ENCODE results near the gene CITED1.
A peak's percentile ranks its signal among the peaks of the same experiment; 100 is the strongest.

The CITED1 gene

DNA sequence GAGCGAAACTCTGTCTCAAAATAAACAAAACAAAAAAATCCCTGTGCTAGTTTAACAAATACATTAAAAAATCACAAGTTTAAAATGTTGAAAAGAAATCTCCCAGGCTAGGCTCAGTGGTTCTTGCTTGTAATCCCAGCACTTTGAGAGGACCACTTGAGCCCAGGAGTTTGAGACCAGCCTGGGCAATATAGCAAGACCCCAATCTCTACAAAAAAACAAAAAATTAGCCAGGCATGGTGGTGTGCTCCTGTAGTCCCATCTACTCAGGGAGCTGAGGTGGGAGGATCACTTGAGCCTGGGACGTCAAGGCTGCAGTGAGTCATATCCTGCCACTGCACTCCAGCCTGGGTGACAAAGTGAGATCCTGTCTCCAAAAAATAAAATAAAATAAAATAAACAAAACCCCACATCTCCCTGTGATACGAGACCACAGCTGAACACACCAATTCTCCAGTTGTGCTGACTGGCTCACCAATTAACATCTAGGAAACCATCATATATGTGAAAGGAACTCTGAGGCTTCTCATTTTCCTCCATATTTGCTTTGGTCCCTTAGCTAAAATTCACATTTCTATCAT, 36.0 kb downstream of the CITED1 start:
- peak; percentile 21 for DNase-seq

DNA sequence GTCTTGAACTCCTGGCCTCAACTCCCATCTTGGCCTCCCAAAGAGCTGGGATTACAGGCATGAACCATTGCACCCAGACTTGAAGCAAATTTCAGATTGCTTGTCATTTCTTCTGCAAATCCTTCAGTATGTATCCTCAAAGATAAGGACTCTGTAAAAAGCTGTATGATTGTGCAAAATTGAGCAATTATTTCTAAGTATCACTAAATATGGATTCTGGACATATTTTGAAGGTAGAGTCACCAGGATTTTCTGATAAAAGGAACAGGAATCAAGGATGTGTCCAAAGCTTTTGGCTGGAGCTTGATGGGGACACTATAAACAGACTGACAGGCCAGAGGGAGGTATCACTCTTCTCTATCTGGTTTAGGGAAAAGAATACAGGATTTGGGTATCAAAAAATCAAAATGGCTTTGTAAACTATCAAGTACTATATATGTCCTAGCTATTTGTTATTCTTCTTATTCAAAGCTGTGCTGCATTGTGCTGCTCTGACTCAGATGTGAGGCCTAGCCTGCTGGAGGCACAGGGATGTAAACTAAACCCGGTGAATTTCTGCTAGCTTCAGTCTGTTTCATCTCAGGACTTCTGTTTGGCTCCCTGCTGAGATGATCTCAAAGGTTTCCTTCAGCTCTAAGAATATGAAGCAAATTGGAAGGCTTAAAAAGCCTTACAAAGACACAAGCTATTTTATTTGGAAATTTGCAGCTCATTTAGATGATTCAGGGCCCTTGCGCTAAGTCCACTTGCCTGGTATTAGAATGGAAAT, 36.9 kb downstream of the CITED1 start:
- DNase-seq: no peak

DNA sequence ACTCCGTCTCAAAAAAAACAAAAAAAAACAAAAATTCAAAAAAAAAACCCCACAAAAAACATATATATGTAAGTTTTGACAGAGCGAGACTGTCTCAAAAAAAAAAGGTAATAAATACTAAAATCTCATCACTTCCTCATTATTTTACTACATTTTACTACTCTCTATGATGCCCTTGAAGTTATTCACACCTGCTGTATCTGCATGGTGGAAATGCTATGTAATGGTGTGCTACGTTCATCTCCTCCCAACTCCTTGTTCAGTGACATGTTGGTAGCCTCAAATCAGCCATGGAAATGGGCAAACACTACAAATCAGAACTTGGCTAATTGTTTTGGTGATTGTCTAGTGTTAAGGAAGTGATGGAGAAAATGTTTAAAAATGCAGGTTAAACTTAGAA, 40.5 kb downstream of the CITED1 start:
- DNase-seq: no peak

DNA sequence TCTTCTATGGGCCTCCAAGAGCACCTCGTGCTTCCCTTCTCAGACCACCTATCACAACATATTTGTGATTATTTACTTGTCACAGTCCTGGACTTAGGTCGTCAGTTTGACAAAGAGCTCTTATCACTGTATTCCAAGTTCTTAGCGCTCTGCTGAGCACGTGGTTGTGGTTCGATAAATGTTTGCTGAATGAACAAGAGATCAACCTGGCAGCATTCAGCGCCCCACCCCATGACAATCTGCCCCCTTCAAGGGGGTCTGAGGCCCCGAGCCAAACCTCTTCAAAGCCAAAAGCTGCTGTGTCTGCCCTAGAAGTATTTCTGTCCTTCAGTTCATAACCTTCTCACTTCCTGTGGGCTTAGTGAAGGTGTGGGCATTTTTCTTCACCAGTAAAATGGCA, 43.6 kb downstream of the CITED1 start:
- DNase-seq: no peak

DNA sequence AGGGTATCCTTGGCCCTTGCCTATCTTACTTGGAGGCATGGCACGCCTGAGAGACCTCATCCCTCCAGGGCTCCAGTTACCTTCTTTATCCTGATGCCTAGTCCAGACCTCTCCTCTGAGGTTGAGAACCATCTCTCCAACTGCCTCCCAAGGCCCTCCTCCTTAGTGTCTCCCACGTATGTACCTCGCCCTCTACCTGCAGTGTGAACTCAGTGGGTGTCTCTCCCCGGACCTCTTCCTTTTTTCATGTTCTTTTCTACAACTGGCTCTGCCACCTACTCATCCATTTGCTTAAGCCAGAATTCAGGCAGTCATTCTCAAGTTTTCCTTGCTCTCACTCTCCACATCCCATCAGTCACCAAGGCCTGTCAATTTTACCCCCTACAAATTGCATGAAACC, 45.3 kb downstream of the CITED1 start:
- no peak for DNase-seq

DNA sequence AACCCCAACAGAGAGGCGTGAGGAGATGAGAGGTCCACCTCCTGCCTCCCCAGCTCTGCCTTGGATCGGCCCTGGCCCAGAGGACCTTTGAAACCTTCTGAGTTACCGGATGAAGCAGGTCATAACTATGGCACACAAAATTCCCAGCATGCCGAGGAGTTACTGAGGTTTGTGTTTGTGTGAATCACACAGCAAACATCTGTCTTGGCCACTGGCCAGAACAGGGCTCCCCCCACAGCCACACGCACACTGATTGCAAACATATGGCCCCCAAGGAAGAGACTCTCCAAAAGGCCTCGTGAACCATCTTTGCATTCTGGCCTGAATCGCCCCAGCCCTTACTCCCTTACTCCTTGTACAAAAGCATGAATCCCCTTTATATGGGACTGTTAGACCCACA, 47.5 kb downstream of the CITED1 start:
- peak; percentile 40 for DNase-seq

DNA sequence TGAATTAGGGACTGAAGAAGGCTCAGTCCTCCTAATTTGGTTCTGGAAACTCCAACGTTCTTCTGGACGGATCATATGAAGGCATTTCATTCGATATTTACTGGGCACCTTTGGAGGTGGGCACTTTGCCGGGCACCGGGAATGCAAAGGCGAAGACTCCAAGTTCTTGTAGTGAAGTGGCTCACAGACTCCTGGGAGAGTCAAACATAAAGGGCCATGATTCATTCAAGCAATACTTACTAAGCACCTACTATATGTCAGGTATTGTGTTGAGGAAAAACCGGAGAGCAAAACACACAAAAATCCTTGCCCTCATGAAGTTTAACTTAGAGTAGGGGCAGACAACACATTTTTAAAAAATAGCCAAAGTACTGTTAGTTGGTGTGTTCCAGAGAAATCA, 49.9 kb downstream of the CITED1 start:
- DNase-seq: no peak

DNA sequence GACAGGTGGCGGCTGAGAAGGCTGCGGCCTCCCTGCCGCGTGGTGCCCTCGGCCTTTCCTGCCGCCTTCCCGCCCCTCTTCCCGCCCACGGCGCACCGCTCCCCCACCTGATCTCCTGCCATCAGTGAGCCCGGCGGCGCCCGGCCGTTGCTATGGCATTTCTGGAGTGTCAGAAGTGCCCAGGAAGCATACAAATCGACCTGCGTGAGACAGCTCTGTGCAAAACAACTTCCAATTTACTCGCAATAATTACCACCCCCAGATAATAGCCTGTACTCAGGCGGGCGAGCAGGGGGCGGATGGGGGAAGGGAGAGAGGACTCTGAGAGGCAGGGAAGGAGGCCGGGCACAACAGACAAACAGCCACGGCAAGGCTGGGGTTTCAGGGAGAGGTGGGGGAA, 50.3 kb downstream of the CITED1 start:
- no peak for DNase-seq

DNA sequence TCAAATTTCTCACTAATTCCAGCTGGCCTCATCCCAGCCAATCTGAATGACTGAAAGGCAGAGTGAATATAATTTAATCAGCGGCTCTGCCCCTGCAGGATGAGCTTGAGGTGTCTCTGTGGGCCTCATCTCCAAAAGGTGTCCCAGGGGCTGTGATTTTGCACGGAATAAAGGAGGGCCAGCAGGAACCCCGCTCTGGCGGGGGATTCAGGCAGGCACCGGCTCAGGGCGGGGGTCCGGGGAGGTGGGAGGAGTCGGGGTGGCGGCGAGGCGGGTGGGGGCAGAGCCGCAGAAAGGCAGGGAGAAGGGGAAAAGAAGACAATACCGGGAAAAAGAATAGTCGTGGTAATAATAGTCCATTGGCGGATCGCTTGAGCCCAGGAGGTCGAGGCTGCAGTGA, 50.9 kb downstream of the CITED1 start:
- no peak for DNase-seq

DNA sequence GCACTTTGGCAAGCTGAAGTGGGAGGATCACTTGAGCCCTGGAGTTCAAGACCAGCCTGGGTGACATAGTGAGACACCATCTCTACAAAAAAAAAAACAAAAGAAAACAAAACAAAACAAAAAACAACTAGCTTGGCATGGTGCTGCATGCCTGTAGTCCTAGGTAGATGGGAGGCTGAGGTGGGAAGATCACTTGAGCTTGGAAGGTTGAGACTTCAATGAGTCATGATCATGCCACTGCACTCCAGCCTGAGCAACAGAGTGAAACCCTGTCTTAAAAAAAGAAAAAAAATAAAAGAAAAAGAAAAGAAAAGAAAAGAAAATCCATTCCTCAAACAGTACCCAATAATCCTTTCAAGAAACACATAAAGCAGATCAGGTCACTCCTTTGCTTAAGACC, 52.0 kb downstream of the CITED1 start:
- no peak for DNase-seq

Measured in NCI-H226 (cell line).